Head of caudate nucleus (tissue), 42 donors: Measurements from ENCODE around the gene MMP7.
A peak's percentile ranks its signal among the peaks of the same experiment; 100 is the strongest.

Source experiments
- DNase-seq, 42 donors: peaks; one replicate each; pipeline versions ENCODE4 v3.0.0 to v3.0.0-alpha.2; 2020 to 2021; ENCODE audit warnings: mixed read lengths in 7 of 42
- intact Hi-C: fragments of 100-400 bp; cut with DNase I; formaldehyde crosslinking; loops from one replicate; pipeline ENCODE4 v1.15.0; 2022

Gene MMP7, protein sequence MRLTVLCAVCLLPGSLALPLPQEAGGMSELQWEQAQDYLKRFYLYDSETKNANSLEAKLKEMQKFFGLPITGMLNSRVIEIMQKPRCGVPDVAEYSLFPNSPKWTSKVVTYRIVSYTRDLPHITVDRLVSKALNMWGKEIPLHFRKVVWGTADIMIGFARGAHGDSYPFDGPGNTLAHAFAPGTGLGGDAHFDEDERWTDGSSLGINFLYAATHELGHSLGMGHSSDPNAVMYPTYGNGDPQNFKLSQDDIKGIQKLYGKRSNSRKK

DNA sequence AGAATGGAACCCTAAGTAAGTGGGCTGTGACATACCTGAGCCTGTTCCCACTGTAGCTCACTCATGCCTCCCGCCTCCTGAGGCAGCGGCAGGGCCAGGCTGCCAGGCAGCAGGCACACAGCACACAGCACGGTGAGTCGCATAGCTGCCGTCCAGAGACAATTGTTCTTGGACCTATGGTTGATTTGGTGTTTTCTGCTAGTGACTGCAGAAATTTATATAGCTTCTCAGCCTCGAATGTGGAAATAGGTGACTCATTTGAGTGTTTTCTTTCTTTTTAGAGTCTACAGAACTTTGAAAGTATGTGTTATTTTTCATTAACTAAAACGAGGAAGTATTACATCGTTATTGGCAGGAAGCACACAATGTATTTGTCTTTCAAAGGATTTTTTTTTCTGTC is at the start of gene MMP7:
MMP7 (minus strand) TSS at position 190 of the 400 bp plus-strand sequence; CDS start at position 143, 47 bp downstream.
- intact Hi-C loops = no loop called here
- DNase-seq = no peak

DNA sequence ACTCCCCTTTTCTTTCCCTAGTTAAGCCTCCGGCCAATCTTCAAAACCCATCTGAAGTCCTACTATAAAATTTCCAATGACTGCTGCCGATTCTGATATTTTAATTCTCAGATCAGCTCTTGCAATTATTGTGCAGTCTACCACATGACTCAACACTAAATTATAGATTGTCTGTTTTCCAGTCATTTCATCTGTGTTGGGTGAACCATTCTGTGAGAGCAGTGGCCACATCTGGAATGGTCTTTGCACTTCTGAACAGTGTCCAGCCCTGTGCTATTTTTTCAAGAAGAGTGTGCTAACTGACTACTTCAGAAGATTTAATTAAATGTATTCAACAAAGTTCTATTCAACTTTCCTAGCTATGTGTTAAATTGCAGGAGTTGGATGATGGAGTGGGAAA is 47.2 kb upstream of the MMP7 start:
- intact Hi-C loops = no loop called here
- no peak for DNase-seq

DNA sequence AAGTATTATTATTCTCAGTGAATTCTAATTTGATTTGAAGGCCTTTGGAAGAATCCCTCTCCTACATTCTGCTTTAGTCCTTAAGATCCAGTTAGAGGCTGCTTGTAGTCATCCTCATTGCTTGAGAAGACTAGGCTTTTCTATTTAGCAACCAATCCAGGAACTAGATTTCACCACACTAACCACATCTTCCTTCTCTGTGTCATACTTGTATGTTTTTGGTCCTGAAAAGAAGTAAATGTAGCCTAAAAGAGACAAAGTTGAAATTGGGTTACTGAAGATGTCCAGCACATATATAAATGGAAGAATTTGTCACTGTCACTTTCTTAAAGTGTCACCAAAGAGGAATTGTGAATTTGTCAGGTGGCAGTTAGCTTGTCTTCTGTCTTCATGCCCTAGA is 46.6 kb upstream of the MMP7 start:
- no peak for DNase-seq

GRCh38 chr11:102576350-102576749 is 45.8 kb upstream of the MMP7 start:
- intact Hi-C loops = no loop called here
- no peak for DNase-seq

More for the DNA sequence above, 46.6 kb upstream of the MMP7 start:
- intact Hi-C loops = no loop called here

DNA sequence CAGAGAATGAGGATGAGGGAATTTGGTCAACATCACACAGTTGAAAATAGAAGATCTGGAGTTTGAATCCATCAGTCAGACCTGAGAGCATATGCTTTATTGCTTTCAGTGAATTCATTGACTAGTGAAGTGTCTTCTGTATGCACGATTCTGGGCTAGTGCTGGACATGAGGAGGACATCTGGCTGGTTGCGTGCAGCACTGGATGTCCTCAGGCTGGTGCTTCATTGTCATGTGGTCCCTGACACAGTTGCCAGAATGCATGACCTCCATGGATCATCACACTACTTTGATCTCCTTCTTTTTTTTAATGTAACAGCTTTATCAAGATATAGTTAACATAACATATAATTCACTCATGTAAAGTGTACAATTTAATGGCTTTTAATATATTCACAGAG is 44.5 kb upstream of the MMP7 start:
- intact Hi-C loops = no loop called here
- DNase-seq = no peak

- DNase-seq = no peak
- intact Hi-C loops = no loop called here
Measured at GRCh38 chr11:102573851-102574250, 43.3 kb upstream of the MMP7 start.

- no peak for DNase-seq
Measured at GRCh38 chr11:102572554-102573220, 42.1 kb upstream of the MMP7 start.

DNA sequence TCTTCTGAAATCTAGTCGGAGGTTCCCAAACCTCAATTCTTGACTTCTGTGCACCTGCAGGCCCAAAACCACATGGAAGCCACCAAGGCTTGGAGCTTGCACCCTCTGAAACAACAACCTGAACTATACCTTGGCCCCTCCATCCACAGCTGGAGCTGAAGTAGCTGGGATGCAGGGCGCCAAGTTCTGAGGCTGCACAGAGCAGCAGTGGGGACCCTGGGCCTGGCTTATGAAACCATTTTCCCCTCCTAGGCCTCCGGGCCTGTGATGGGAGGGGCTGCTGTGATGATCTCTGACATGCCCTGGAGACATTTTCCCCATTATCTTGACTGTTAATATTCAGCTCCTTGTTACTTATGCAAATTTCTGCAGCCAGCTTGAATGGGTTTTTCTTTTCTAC is 38.3 kb upstream of the MMP7 start:
- DNase-seq = no peak
- intact Hi-C loops = no loop called here

More at GRCh38 chr11:102572554-102573220, 42.1 kb upstream of the MMP7 start:
- intact Hi-C loops = no loop called here

DNA sequence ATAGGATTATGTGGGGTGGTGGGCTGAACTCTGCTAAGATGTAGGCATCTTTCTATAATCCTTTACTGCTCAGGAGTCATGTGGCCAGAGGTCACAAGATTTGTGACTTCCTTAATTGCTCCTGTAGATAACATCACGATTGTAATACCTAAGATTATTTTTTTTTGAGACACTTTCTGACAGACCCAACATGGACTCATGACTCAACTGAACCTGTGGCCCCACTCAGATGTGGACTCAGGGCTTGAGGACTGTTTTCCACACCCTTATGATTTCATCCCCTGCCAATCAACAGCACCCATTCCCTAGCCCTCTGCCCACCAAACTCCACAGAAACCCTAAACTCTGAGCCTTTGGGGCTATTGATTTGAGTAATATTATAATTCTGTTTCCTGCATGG is 35.6 kb upstream of the MMP7 start:
- DNase-seq = no peak
- intact Hi-C loops = no loop called here

DNA sequence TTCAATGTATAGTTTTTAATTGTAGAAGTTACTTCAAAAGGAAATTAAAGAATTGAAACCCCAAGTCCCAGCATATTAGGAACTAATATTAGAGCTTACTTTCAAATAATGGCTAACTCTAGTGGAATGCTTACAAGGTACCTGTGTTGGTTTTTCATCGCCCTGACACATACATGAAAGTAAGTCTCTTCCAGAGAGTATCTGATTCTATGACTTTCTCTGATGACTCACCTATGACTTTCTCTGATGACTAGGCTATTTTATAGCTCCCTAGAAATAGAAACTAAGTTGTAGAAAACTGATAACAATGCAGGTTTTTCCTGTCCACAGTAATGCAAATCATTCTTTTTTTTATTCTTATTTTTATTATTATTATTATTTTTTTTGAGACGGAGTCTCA is 33.6 kb upstream of the MMP7 start:
- DNase-seq = no peak
- intact Hi-C loops = no loop called here

- intact Hi-C loops = no loop called here
- no peak for DNase-seq
Measured at GRCh38 chr11:102561636-102562035, 31.1 kb upstream of the MMP7 start.

DNA sequence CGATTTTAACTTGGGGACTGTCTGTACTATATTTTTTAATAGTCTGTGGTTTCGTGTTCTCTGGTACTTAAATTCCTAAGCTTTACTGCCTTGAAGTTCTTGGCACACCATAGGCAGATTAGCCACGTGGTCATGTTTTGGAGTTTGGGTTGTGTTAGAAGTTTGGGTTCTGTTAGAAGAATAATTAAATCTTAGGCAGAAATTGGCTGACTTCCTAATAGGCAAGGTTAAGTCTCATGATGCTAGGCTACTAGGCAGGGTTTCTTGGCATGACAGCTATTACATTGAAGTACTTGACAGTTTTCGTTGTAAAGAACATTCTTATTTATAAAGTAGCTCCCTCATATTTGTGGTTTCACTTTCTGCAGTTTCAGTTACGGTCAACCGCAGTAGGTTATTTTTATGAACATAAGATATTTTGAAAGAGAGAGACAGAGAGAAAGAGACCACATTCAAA is 30.0 kb upstream of the MMP7 start:
- intact Hi-C loops = no loop called here
- DNase-seq = peak in 2 of 42 donors; percentile 7 to 11

- no peak for DNase-seq
- intact Hi-C loops = no loop called here
Measured at GRCh38 chr11:102559839-102560238, 29.3 kb upstream of the MMP7 start.

GRCh38 chr11:102555091-102555490 is 24.5 kb upstream of the MMP7 start:
- intact Hi-C loops = no loop called here
- DNase-seq = no peak

- intact Hi-C loops = no loop called here
- DNase-seq = no peak
Measured at GRCh38 chr11:102553835-102554282, 23.3 kb upstream of the MMP7 start.

GRCh38 chr11:102552447-102553194 is 22.1 kb upstream of the MMP7 start:
- intact Hi-C loops = no loop called here
- DNase-seq = no peak

GRCh38 chr11:102552020-102552419 is 21.5 kb upstream of the MMP7 start:
- intact Hi-C loops = no loop called here
- DNase-seq = no peak

- DNase-seq = peak in 2 of 42 donors; percentile 7 to 24
- intact Hi-C loops = no loop called here
Measured at GRCh38 chr11:102551169-102551781, 20.7 kb upstream of the MMP7 start.

DNA sequence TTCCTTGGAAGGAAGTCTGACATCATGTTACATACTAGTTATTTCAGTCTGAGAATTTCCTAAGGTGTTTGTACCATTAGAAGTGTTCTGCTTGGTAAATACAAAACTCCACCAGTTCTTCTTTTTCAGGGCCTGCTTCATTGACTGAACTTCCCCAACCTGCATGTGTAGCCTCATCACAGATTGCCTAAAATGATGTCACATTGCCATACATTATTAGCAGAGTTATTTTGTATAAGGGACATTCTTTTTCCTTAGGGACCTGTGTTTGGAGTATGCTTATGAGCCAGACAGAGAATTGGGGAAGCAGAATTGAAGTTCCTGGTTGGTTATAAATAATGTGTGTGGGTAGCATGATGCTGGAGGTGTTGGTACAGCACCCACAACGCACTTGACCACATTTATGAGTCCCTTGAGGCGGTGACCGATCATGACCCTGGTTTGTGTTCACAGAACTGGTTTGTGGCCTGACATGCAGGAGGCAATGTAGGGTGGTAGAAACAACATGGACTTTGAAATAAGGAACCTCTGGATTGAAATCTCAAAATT is 16.4 kb upstream of the MMP7 start:
- intact Hi-C loops = no loop called here
- no peak for DNase-seq
